Measurements from ENCODE around the gene IP6K1.

Gene IP6K1

DNA sequence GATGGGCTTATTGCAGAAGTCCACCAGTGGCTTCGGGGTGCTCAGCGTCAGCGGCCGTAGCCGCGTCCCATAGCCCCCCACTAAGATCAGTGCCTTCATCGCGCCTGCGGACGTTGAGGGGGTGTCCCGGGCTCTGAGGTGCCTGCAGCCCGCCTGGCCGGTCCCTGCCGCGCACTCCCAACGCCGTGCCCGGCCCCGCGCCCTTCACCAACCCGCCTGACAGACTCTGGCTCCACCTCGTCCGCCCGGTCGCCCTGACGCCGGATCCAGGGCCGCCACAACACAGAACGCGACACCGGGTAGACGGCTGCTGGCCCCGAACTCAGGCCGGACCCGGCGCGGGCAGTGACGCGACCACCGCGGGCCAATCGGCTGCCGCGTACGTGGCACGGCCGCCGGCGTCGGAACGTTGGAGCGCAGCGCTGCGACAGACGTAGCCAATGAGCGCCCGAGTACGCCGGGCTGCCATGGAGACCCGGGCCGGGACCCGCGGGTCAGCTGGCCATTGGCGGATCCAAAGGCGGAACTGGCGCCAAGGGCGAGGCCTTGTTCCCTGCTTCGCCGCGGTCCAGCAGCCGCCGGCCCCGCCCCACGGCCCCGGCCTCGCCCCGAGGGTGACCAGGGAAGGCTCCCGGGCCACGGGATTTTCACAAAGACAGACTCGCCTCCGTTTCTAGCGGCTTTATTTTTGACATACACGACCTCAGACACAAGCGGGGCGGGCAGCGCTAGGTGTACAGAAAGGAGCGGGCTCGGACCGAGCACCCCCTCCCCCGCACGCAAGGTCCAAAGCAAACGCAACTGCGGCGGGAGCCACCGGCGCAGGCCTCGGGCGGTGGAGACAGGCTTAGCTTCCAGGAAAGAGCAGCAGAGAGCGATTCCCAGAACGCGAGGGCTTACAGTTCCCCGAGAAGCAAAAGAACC is 62.5 kb downstream of the IP6K1 start, which contains the start of gene GMPPB:
GMPPB (minus strand) TSS at position 324 of the 924 bp plus-strand sequence; CDS start at position 99, 225 bp downstream.
- H3K9me3 Mint-ChIP-seq: no peaks in the 10 kb centered on the region
- peaks cover 39% of the 10 kb centered on the region for H3K4me1 Mint-ChIP-seq
- peak; percentile 77 for ATAC-seq (replicated peaks; ENCODE audit: extremely low read depth, poor library complexity, severe bottlenecking)
- H3K27ac Mint-ChIP-seq (ENCODE audit: low read depth): peak within 1 kb of the TSS; percentile 96
- peaks cover 46% of the 10 kb centered on the region for H3K36me3 Mint-ChIP-seq (ENCODE audit: insufficient read depth)
- peak; percentile 80 to 85 for DNase-seq (ENCODE audit: low spot score in 2 of 2)
- no peaks in the 10 kb centered on the region for H3K27me3 Mint-ChIP-seq
- H3K4me3 Mint-ChIP-seq: peak within 1 kb of the TSS; percentile 86

DNA sequence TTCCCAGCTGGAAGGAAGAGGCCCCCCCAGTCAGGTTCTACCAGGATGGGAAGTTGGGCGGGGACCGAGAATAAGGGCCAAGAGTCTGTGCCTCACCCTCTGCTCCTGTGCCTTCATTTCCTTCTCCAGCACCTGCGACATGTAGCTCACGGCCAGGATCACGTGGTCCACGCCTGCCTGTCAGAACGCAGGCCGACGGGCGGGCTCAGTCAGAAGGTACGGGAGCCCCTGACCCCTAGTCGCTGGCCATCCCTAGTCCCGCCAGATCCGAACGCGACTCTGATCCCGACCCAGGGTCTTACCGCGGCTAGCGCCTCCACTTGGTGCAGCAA is 63.1 kb downstream of the IP6K1 start:
- H3K36me3 Mint-ChIP-seq (ENCODE audit: insufficient read depth): peaks cover 42% of the 10 kb centered on the region
- peak overlapping the region; percentile 86 for H3K4me3 Mint-ChIP-seq
- peak overlapping the region; percentile 96 for H3K27ac Mint-ChIP-seq (ENCODE audit: low read depth)
- no peak for DNase-seq (ENCODE audit: low spot score in 2 of 2)
- peaks cover 44% of the 10 kb centered on the region for H3K4me1 Mint-ChIP-seq
- H3K27me3 Mint-ChIP-seq: no peaks in the 10 kb centered on the region
- H3K9me3 Mint-ChIP-seq: no peaks in the 10 kb centered on the region
- ATAC-seq (replicated peaks; ENCODE audit: extremely low read depth, poor library complexity, severe bottlenecking): peak; percentile 27

GRCh38 chr3:49722896-49723295 is 63.4 kb downstream of the IP6K1 start:
- ATAC-seq (replicated peaks; ENCODE audit: extremely low read depth, poor library complexity, severe bottlenecking): no peak
- no peak for DNase-seq (ENCODE audit: low spot score in 2 of 2)

DNA sequence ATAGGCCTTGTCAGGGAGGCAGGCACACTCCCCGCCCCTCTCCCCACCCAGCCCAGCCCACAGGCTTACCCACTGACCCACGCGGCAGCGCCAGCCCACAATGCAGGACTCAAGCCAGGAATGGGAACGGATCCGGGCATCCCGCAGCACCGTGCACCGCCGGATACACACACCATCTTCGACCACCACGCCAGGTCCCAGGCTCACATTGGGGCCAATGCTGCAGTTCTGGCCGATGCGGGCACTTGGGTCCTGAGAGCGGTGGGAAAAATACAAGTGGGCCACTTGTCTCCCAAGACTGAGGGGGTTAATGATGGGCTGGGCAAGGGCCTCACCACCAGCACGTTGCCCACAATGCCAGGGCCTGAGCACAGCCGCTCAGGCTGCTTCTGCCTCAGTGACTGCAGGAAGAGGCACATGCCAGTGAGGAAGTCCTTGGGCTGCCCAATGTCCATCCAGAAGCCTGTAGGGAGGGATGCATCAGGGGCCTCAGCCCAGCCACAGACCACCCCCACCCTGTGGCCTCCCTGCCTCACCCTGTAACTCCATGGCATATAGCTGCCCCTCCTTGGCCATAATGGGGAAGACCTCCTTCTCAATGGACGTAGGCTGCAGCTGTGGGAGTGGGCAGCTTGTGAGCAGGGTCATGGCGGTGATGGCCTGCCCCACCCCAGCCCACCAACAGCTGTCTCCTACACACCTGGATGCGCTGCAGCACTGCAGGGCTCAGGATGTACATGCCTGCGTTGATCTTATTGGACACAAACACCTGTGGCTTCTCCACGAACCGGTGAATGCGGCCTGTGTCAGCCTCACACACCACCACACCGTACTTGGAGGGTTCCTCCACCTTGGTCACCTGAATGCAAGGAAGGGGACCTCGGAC is 64.2 kb downstream of the IP6K1 start:
- Mint-ChIP-seq H3K27ac (ENCODE audit: low read depth) (peak overlapping the region; percentile 96), H3K4me1 (peaks cover 44% of the 10 kb centered on the region), H3K4me3 (peak overlapping the region; percentile 86), H3K27me3 (no peaks in the 10 kb centered on the region), H3K36me3 (ENCODE audit: insufficient read depth) (peaks cover 39% of the 10 kb centered on the region), H3K9me3 (no peaks in the 10 kb centered on the region)
- ATAC-seq (replicated peaks; ENCODE audit: extremely low read depth, poor library complexity, severe bottlenecking) (no peak), DNase-seq (ENCODE audit: low spot score in 2 of 2) (no peak)

More at GRCh38 chr3:49722896-49723295, 63.4 kb downstream of the IP6K1 start:
- H3K4me3 Mint-ChIP-seq: peak overlapping the region; percentile 86
- peaks cover 44% of the 10 kb centered on the region for H3K4me1 Mint-ChIP-seq
- H3K27me3 Mint-ChIP-seq: no peaks in the 10 kb centered on the region
- no peaks in the 10 kb centered on the region for H3K9me3 Mint-ChIP-seq
- peaks cover 42% of the 10 kb centered on the region for H3K36me3 Mint-ChIP-seq (ENCODE audit: insufficient read depth)
- peak overlapping the region; percentile 96 for H3K27ac Mint-ChIP-seq (ENCODE audit: low read depth)

DNA sequence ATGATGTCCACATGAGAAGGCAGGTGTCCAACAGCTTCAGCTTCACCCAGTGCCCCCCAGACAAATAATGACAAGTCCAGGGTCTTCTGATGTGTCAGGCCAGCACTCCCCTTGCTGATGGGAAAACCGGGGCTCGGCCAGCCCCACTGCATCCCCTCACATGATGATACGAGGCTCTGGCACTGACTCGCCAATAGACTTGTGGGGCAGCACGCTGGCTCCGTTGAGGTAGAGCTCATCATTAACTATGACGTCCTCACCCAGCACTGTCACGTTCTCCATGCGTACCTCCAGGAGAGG is 64.8 kb downstream of the IP6K1 start:
- peaks cover 34% of the 10 kb centered on the region for H3K36me3 Mint-ChIP-seq (ENCODE audit: insufficient read depth)
- ATAC-seq (replicated peaks; ENCODE audit: extremely low read depth, poor library complexity, severe bottlenecking) (no peak), DNase-seq (ENCODE audit: low spot score in 2 of 2) (no peak)
- peak overlapping the region; percentile 84 for H3K4me3 Mint-ChIP-seq
- peaks cover 44% of the 10 kb centered on the region for H3K4me1 Mint-ChIP-seq
- no peak overlapping the region for H3K27ac Mint-ChIP-seq (ENCODE audit: low read depth)
- no peaks in the 10 kb centered on the region for H3K27me3 Mint-ChIP-seq
- no peaks in the 10 kb centered on the region for H3K9me3 Mint-ChIP-seq

GRCh38 chr3:49720855-49721595 is 65.3 kb downstream of the IP6K1 start:
- H3K4me3 Mint-ChIP-seq: peak overlapping the region; percentile 84
- H3K27ac Mint-ChIP-seq (ENCODE audit: low read depth): no peak overlapping the region
- H3K9me3 Mint-ChIP-seq: no peaks in the 10 kb centered on the region
- H3K36me3 Mint-ChIP-seq (ENCODE audit: insufficient read depth): peaks cover 34% of the 10 kb centered on the region
- H3K27me3 Mint-ChIP-seq: no peaks in the 10 kb centered on the region
- H3K4me1 Mint-ChIP-seq: peaks cover 44% of the 10 kb centered on the region
- DNase-seq (ENCODE audit: low spot score in 2 of 2): no peak
- no peak for ATAC-seq (replicated peaks; ENCODE audit: extremely low read depth, poor library complexity, severe bottlenecking)

- no peaks in the 10 kb centered on the region for H3K9me3 Mint-ChIP-seq
- peaks cover 30% of the 10 kb centered on the region for H3K36me3 Mint-ChIP-seq (ENCODE audit: insufficient read depth)
- H3K4me3 Mint-ChIP-seq: peak within 1 kb of the TSS; percentile 84
- H3K27me3 Mint-ChIP-seq: no peaks in the 10 kb centered on the region
- peaks cover 38% of the 10 kb centered on the region for H3K4me1 Mint-ChIP-seq
- DNase-seq (ENCODE audit: low spot score in 2 of 2) (peak; percentile 82 to 88), ATAC-seq (replicated peaks; ENCODE audit: extremely low read depth, poor library complexity, severe bottlenecking) (peak; percentile 85)
- peak within 1 kb of the TSS; percentile 86 for H3K27ac Mint-ChIP-seq (ENCODE audit: low read depth)
Observed at GRCh38 chr3:49719214-49719884, 67.0 kb downstream of the IP6K1 start, which contains the start of gene AMIGO3. Gene AMIGO3 (minus strand): TSS chr3:49719684. CDS start chr3:49719465, 219 bp downstream.

DNA sequence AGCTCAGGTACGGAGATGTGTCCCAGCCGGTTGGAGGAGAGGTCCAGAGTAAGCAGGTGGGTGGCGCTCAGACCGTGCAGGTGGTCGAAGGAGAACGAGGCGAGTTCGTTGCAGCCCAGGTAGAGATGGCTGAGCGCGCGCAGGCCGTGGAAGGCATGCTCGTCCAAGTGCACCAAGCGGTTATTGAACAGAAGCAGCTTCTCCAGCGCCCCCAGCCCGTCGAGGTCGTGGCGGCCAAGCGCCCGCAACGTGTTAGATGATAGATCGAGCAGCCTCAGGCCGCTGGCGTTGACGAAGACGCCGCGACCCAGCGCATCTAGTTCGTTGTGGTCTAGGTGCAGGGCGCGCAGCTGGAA is 67.5 kb downstream of the IP6K1 start:
- Mint-ChIP-seq H3K36me3 (ENCODE audit: insufficient read depth) (peaks cover 25% of the 10 kb centered on the region), H3K4me3 (peak overlapping the region; percentile 84), H3K9me3 (no peaks in the 10 kb centered on the region), H3K4me1 (peaks cover 34% of the 10 kb centered on the region), H3K27me3 (no peaks in the 10 kb centered on the region), H3K27ac (ENCODE audit: low read depth) (peak overlapping the region; percentile 86)
- no peak for DNase-seq (ENCODE audit: low spot score in 2 of 2)
- no peak for ATAC-seq (replicated peaks; ENCODE audit: extremely low read depth, poor library complexity, severe bottlenecking)

GRCh38 chr3:49717959-49718857 is 68.1 kb downstream of the IP6K1 start:
- Mint-ChIP-seq H3K4me1 (peaks cover 33% of the 10 kb centered on the region), H3K9me3 (no peaks in the 10 kb centered on the region), H3K4me3 (peak overlapping the region; percentile 84), H3K27ac (ENCODE audit: low read depth) (peak overlapping the region; percentile 75), H3K27me3 (no peaks in the 10 kb centered on the region), H3K36me3 (ENCODE audit: insufficient read depth) (peaks cover 21% of the 10 kb centered on the region)
- DNase-seq (ENCODE audit: low spot score in 2 of 2): no peak
- no peak for ATAC-seq (replicated peaks; ENCODE audit: extremely low read depth, poor library complexity, severe bottlenecking)

DNA sequence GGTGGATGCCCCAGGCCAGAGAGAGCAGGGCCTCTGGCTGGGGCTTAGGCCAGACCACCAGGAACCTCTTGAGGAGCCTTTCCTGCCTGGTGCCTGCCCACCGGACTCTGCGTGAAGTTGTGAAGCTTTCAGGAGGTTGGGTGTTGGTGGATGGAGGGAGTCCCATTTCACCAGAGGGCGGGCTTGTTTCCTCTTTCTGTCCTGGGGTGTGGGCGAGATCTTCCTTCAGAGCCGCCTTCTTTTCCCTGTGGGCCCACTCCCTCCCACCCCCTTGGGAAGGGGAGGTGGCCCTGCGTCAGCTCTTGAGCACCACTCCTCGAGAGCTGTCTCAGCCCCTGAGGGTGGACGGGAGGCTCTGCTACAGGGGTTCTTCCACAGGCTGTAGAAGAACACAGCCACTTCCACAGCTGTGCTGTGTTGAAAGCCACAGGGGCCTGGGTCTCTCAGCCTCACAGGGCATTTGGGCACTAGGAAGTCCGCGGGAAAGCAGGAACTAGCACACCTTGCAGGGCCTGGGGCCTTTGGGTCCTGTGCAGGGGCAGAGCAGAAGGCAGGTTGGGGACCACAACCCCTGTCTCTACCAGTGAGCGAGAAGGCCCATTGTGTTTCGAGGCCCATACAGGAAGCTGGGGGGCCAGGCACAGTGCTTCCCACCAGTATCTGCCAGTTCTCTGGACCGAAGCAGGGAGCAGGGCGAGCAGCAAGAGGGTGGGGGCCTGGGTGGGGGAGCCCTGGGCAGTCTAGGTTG is 69.0 kb downstream of the IP6K1 start:
- H3K4me3 Mint-ChIP-seq: peak overlapping the region; percentile 31

More for the DNA sequence above, 69.0 kb downstream of the IP6K1 start:
- no peak overlapping the region for H3K27ac Mint-ChIP-seq (ENCODE audit: low read depth)
- H3K27me3 Mint-ChIP-seq: no peaks in the 10 kb centered on the region
- ATAC-seq (replicated peaks; ENCODE audit: extremely low read depth, poor library complexity, severe bottlenecking) (no peak), DNase-seq (ENCODE audit: low spot score in 2 of 2) (no peak)
- peaks cover 24% of the 10 kb centered on the region for H3K4me1 Mint-ChIP-seq
- peaks cover 21% of the 10 kb centered on the region for H3K36me3 Mint-ChIP-seq (ENCODE audit: insufficient read depth)
- H3K9me3 Mint-ChIP-seq: no peaks in the 10 kb centered on the region
